Liver (tissue), 9 donors: ENCODE data around the gene FUT4. TPM values are rescaled to one million over a fixed set of nuclear protein-coding genes. Genes with fewer than 3 reads are reported as not detected.

Source experiments
- DNase-seq: peaks from one replicate; pipeline ENCODE4 v3.0.0-alpha.2; 2017; ENCODE audit warnings: low spot score
- H3K27ac ChIP-seq, 2 donors: one replicate each; pipeline ENCODE4 v1.7.0; 2013; ENCODE audit warnings: inconsistent platforms in 2 of 2, low read length in 2 of 2, control low read depth in 1 of 2, low read depth in 1 of 2, mild to moderate bottlenecking in 1 of 2
- H3K27me3 ChIP-seq, 4 donors: one replicate each; pipeline versions ENCODE4 v1.6.1 to v1.7.0; 2013; ENCODE audit warnings: low read length in 3 of 4, inconsistent platforms in 1 of 4, mild to moderate bottlenecking in 1 of 4, moderate library complexity in 1 of 4; ENCODE audit not compliant: control insufficient read depth in 4 of 4, insufficient read depth in 4 of 4
- H3K36me3 ChIP-seq, 4 donors: one replicate each; pipeline versions ENCODE4 v1.6.1 to v1.7.0; 2013; ENCODE audit warnings: low read length in 3 of 4, mild to moderate bottlenecking in 3 of 4, low read depth in 1 of 4, moderate library complexity in 1 of 4; ENCODE audit not compliant: control insufficient read depth in 4 of 4, insufficient read depth in 3 of 4
- H3K4me1 ChIP-seq, 4 donors: one replicate each; pipeline versions ENCODE4 v1.6.1 to v1.7.0; 2013; ENCODE audit warnings: low read length in 3 of 4, mild to moderate bottlenecking in 3 of 4, moderate library complexity in 1 of 4; ENCODE audit not compliant: control insufficient read depth in 4 of 4, insufficient read depth in 4 of 4
- H3K4me3 ChIP-seq, 3 donors: one replicate each; pipeline versions ENCODE4 v1.6.1 to v1.7.0; 2013; ENCODE audit warnings: low read length in 3 of 3, control low read depth in 1 of 3, low read depth in 1 of 3, mild to moderate bottlenecking in 1 of 3
- H3K9ac ChIP-seq, 2 donors: one replicate each; pipeline ENCODE4 v1.7.0; 2013; ENCODE audit warnings: low read length in 2 of 2, mild to moderate bottlenecking in 2 of 2, moderate library complexity in 2 of 2, control low read depth in 1 of 2, low read depth in 1 of 2
- H3K9me3 ChIP-seq, 4 donors: one replicate each; pipeline versions ENCODE4 v1.6.1 to v1.7.0; 2013; ENCODE audit warnings: low read length in 3 of 4; ENCODE audit not compliant: control insufficient read depth in 4 of 4
- ATF3 ChIP-seq: IDR thresholded peaks from 2 replicates; pipeline ENCODE4 v1.6.1; 2016; ENCODE audit warnings: antibody characterized with exemption
- CTCF ChIP-seq: fragments of 150-350 bp; IDR thresholded peaks from 2 replicates; pipeline ENCODE4 v1.5.1; 2017; ENCODE audit warnings: improper control_type of control experiment, low read depth, low read length; ENCODE audit not compliant: missing input control
- EGR1 ChIP-seq, 2 donors: IDR thresholded peaks; 2 replicates each; pipeline ENCODE4 v1.6.1; 2016 to 2018; ENCODE audit warnings: antibody characterized with exemption in 2 of 2, low read depth in 2 of 2
- FOXA1 ChIP-seq: IDR thresholded peaks from 2 replicates; pipeline ENCODE4 v1.6.1; 2016; ENCODE audit warnings: antibody characterized with exemption
- FOXA2 ChIP-seq: IDR thresholded peaks from 2 replicates; pipeline ENCODE4 v1.6.1; 2016; ENCODE audit warnings: antibody characterized with exemption
- GABPA ChIP-seq, 2 donors: IDR thresholded peaks in 1 of 2; conservative IDR thresholded peaks in 1 of 2; 2 replicates each; pipeline ENCODE4 v1.6.1; 2016; ENCODE audit warnings: antibody characterized with exemption in 2 of 2, mild to moderate bottlenecking in 1 of 2, moderate library complexity in 1 of 2
- HNF4A ChIP-seq, 2 donors: conservative IDR thresholded peaks; 2 replicates each; pipeline ENCODE4 v1.6.1; 2016; ENCODE audit warnings: antibody characterized with exemption in 2 of 2, mild to moderate bottlenecking in 2 of 2
- JUND ChIP-seq, 2 donors: IDR thresholded peaks; 2 replicates each; pipeline ENCODE4 v1.6.1; 2016; ENCODE audit warnings: antibody characterized with exemption in 2 of 2
- MAX ChIP-seq: IDR thresholded peaks from 2 replicates; pipeline ENCODE4 v1.6.1; 2016; ENCODE audit warnings: antibody characterized with exemption
- NR2F2 ChIP-seq: IDR thresholded peaks from 2 replicates; pipeline ENCODE4 v1.6.1; 2016; ENCODE audit warnings: antibody characterized with exemption
- RAD21 ChIP-seq, 2 donors: IDR thresholded peaks; 2 replicates each; pipeline ENCODE4 v1.6.1; 2016; ENCODE audit warnings: antibody characterized with exemption in 2 of 2, mild to moderate bottlenecking in 2 of 2
- REST ChIP-seq: IDR thresholded peaks from 2 replicates; pipeline ENCODE4 v1.6.1; 2016; ENCODE audit warnings: antibody characterized with exemption, mild to moderate bottlenecking
- RXRA ChIP-seq, 2 donors: IDR thresholded peaks; 2 replicates each; pipeline ENCODE4 v1.6.1; 2017 to 2018; ENCODE audit warnings: antibody characterized with exemption in 2 of 2, mild to moderate bottlenecking in 1 of 2
- TAF1 ChIP-seq: conservative IDR thresholded peaks from 2 replicates; pipeline ENCODE4 v1.6.1; 2016; ENCODE audit warnings: antibody characterized with exemption, mild to moderate bottlenecking
- YY1 ChIP-seq: IDR thresholded peaks from 2 replicates; pipeline ENCODE4 v1.6.1; 2016; ENCODE audit warnings: antibody characterized with exemption, mild to moderate bottlenecking
- ZBTB33 ChIP-seq: IDR thresholded peaks from 2 replicates; pipeline ENCODE4 v1.6.1; 2016; ENCODE audit warnings: antibody characterized with exemption
- WGBS: extraction: QIAGEN DNeasy Blood & Tissue Kit; methylation state at CpG from one replicate; pipeline ENCODE4 v1.1.7; 2013; 5-methylcytosine and 5-hydroxymethylcytosine counted together
- polyA plus RNA-seq, 2 donors: library from polyadenylated mRNA; stranded (reverse) in 1 of 2; unstranded in 1 of 2; fragments of 200-250 nt in 1 of 2; fragments of >200 nt in 1 of 2; fragmentation: Nextera tagmentation in 1 of 2; extraction: Ambion mirVana in 1 of 2; gene quantifications; one replicate each; pipeline versions ENCODE4 v1.2.1 to v1.2.3, GENCODE V29; 2013 to 2015
- total RNA-seq, 2 donors: library from RNA; depleted of rRNA; stranded (reverse); fragments of >200 nt; gene quantifications; one replicate each; pipeline ENCODE4 v1.2.3, GENCODE V29; 2014
- donor health status: healthy.
- donor health status: healthy.
- donor health status: healthy.
- donor health status: healthy.
- donor health status: healthy.

Gene FUT4
- total and polyA plus RNA-seq, 4 donors: 0.47 to 4.3 (median 1.4) TPM

GRCh38 chr11:94559361-94559760 lies 15.6 kb downstream of the FUT4 start:
- Histone ChIP-seq H3K4me3 (no peak overlapping the region), H3K9me3 (no peaks in the 10 kb centered on the region), H3K27ac (no peak overlapping the region), H3K4me1 (no peaks in the 10 kb centered on the region), H3K27me3 (no peaks in the 10 kb centered on the region), H3K36me3 (no peaks in the 10 kb centered on the region), H3K9ac (no peak overlapping the region)
- TF ChIP-seq EGR1 (IDR thresholded peaks at IDR 0.05; ENCODE audit: low read depth in 2 of 2) (no peak), RXRA (IDR thresholded peaks at IDR 0.05) (no peak), REST (no peak), RAD21 (IDR thresholded peaks at IDR 0.05) (no peak), HNF4A (conservative IDR thresholded peaks at IDR 0.05) (no peak), CTCF (no peak), FOXA1 (no peak), ZBTB33 (no peak), ATF3 (no peak), JUND (IDR thresholded peaks at IDR 0.05) (no peak), GABPA (IDR thresholded peaks at IDR 0.05 in 1 of 2, conservative IDR thresholded peaks at IDR 0.05 in 1 of 2) (no peak), MAX (no peak), YY1 (no peak)
- DNase-seq: no peak
- WGBS: 82% methylated on average over 2 of the region's 2 CpGs

GRCh38 chr11:94560834-94561233 lies 17.1 kb downstream of the FUT4 start:
- WGBS: 88% methylated on average over 3 of the region's 3 CpGs
- no peak for DNase-seq
- no peak for TF ChIP-seq YY1
- TF ChIP-seq FOXA2: no peak
- TF ChIP-seq RAD21 (IDR thresholded peaks at IDR 0.05): no peak
- no peak for TF ChIP-seq CTCF
- TF ChIP-seq NR2F2: no peak
- no peak for TF ChIP-seq RXRA (IDR thresholded peaks at IDR 0.05)
- TF ChIP-seq MAX: no peak
- no peak for TF ChIP-seq ATF3
- TF ChIP-seq TAF1: no peak
- TF ChIP-seq REST: no peak
- no peak for TF ChIP-seq FOXA1
- TF ChIP-seq JUND (IDR thresholded peaks at IDR 0.05): no peak
- Histone ChIP-seq H3K4me3 (no peak overlapping the region), H3K36me3 (no peaks in the 10 kb centered on the region), H3K4me1 (no peaks in the 10 kb centered on the region), H3K9me3 (no peaks in the 10 kb centered on the region), H3K9ac (no peak overlapping the region), H3K27ac (no peak overlapping the region), H3K27me3 (no peaks in the 10 kb centered on the region)
